Measurements from ENCODE around the gene NEGR1. TPM values are rescaled to one million over a fixed set of nuclear protein-coding genes. Genes with fewer than 3 reads are reported as not detected.

NEGR1 gene
- total RNA-seq, 1 donor from 2014 or later: 7.6 TPM

GRCh38 chr1:71634159-71634558 is 648.2 kb downstream of the NEGR1 start:
- H3K27me3 Mint-ChIP-seq (ENCODE audit: unreplicated experiment): no peaks in the 10 kb centered on the region
- H3K27ac Mint-ChIP-seq (ENCODE audit: unreplicated experiment): no peak overlapping the region
- H3K4me3 Mint-ChIP-seq (ENCODE audit: unreplicated experiment): no peak overlapping the region
- H3K9me3 Mint-ChIP-seq (ENCODE audit: unreplicated experiment): peaks cover 12% of the 10 kb centered on the region
- TF ChIP-seq, protein P1, sequence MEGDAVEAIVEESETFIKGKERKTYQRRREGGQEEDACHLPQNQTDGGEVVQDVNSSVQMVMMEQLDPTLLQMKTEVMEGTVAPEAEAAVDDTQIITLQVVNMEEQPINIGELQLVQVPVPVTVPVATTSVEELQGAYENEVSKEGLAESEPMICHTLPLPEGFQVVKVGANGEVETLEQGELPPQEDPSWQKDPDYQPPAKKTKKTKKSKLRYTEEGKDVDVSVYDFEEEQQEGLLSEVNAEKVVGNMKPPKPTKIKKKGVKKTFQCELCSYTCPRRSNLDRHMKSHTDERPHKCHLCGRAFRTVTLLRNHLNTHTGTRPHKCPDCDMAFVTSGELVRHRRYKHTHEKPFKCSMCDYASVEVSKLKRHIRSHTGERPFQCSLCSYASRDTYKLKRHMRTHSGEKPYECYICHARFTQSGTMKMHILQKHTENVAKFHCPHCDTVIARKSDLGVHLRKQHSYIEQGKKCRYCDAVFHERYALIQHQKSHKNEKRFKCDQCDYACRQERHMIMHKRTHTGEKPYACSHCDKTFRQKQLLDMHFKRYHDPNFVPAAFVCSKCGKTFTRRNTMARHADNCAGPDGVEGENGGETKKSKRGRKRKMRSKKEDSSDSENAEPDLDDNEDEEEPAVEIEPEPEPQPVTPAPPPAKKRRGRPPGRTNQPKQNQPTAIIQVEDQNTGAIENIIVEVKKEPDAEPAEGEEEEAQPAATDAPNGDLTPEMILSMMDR (IDR thresholded peaks at IDR 0.05): no peak
- DNase-seq (ENCODE audit: extremely low spot score, unreplicated experiment): no peak
- H3K36me3 Mint-ChIP-seq (ENCODE audit: unreplicated experiment): no peaks in the 10 kb centered on the region
- H3K4me1 Mint-ChIP-seq (ENCODE audit: unreplicated experiment): peaks cover 8% of the 10 kb centered on the region

GRCh38 chr1:71630073-71630472 is 652.3 kb downstream of the NEGR1 start:
- no peaks in the 10 kb centered on the region for H3K36me3 Mint-ChIP-seq (ENCODE audit: unreplicated experiment)
- H3K27me3 Mint-ChIP-seq (ENCODE audit: unreplicated experiment): no peaks in the 10 kb centered on the region
- peaks cover 11% of the 10 kb centered on the region for H3K9me3 Mint-ChIP-seq (ENCODE audit: unreplicated experiment)
- no peak for DNase-seq (ENCODE audit: extremely low spot score, unreplicated experiment)
- no peak overlapping the region for H3K27ac Mint-ChIP-seq (ENCODE audit: unreplicated experiment)
- no peak overlapping the region for H3K4me3 Mint-ChIP-seq (ENCODE audit: unreplicated experiment)
- TF ChIP-seq, protein P1 (IDR thresholded peaks at IDR 0.05): no peak
- no peaks in the 10 kb centered on the region for H3K4me1 Mint-ChIP-seq (ENCODE audit: unreplicated experiment)

GRCh38 chr1:71625004-71625403 is 657.3 kb downstream of the NEGR1 start:
- Mint-ChIP-seq H3K9me3 (ENCODE audit: unreplicated experiment) (peaks cover 9% of the 10 kb centered on the region), H3K27me3 (ENCODE audit: unreplicated experiment) (no peaks in the 10 kb centered on the region), H3K27ac (ENCODE audit: unreplicated experiment) (no peak overlapping the region), H3K4me1 (ENCODE audit: unreplicated experiment) (peaks cover 24% of the 10 kb centered on the region), H3K36me3 (ENCODE audit: unreplicated experiment) (no peaks in the 10 kb centered on the region), H3K4me3 (ENCODE audit: unreplicated experiment) (no peak overlapping the region)
- TF ChIP-seq, protein P1 (IDR thresholded peaks at IDR 0.05): no peak
- no peak for DNase-seq (ENCODE audit: extremely low spot score, unreplicated experiment)

GRCh38 chr1:71623888-71624287 is 658.5 kb downstream of the NEGR1 start:
- Mint-ChIP-seq H3K4me3 (ENCODE audit: unreplicated experiment) (no peak overlapping the region), H3K36me3 (ENCODE audit: unreplicated experiment) (no peaks in the 10 kb centered on the region), H3K9me3 (ENCODE audit: unreplicated experiment) (peaks cover 11% of the 10 kb centered on the region), H3K27ac (ENCODE audit: unreplicated experiment) (no peak overlapping the region), H3K4me1 (ENCODE audit: unreplicated experiment) (peaks cover 24% of the 10 kb centered on the region), H3K27me3 (ENCODE audit: unreplicated experiment) (no peaks in the 10 kb centered on the region)
- no peak for DNase-seq (ENCODE audit: extremely low spot score, unreplicated experiment)
- TF ChIP-seq, protein P1 (IDR thresholded peaks at IDR 0.05): no peak

DNA sequence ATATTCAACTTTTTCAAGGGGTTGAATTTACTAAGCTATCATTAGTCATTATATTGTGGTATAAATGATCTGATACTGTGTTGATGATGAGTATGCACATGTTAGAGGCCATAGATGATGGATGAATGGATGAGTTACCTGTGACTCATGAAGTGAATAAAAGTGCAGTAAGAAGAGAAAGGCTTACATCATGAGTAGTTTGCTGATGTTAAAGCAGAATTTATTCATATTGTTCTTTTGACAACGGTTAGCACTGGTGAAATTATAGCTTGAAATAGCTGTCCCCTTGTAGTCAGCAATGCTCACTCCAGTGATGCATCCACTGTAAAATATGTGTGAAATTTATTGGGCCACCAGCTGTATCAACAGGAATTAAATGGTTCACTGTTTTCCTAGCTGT is 660.6 kb downstream of the NEGR1 start:
- no peak for DNase-seq (ENCODE audit: extremely low spot score, unreplicated experiment)
- peak overlapping the region; percentile 4 for H3K27ac Mint-ChIP-seq (ENCODE audit: unreplicated experiment)
- no peaks in the 10 kb centered on the region for H3K27me3 Mint-ChIP-seq (ENCODE audit: unreplicated experiment)
- TF ChIP-seq, protein P1 (IDR thresholded peaks at IDR 0.05): no peak
- H3K4me3 Mint-ChIP-seq (ENCODE audit: unreplicated experiment): no peak overlapping the region
- no peaks in the 10 kb centered on the region for H3K36me3 Mint-ChIP-seq (ENCODE audit: unreplicated experiment)
- H3K4me1 Mint-ChIP-seq (ENCODE audit: unreplicated experiment): peaks cover 24% of the 10 kb centered on the region
- peaks cover 4% of the 10 kb centered on the region for H3K9me3 Mint-ChIP-seq (ENCODE audit: unreplicated experiment)
